K562 (cell line): ENCODE results near the gene GSTA5. TPM values are rescaled to one million over a fixed set of nuclear protein-coding genes. Genes with fewer than 3 reads are reported as not detected.

Source experiments
- ATAC-seq: fragments of 200-7000 bp; cut with Tn5 transposase; 3 replicates; pipeline ENCODE4 v1.9.1; 2020; ENCODE audit warnings: moderate library complexity
- BruUV-seq: library from RNA; stranded (reverse); fragments of 400-500 nt; replicated peaks from 2 replicates; lab custom pipeline; 2021; lab: Mats Ljungman, UMichigan
- CTCF ChIA-PET: fragments of 300-600 bp; formaldehyde crosslinking; extraction: SDS; loops from one replicate; lab custom pipeline; 2021; ENCODE audit warnings: low intra/inter-chr PET ratio; lab: Yijun Ruan, JAX
- POLR2A ChIA-PET: fragments of 300-600, 350-650 bp; sonication (Branson Sonifier 250); formaldehyde crosslinking; extraction: SDS; loops from one replicate; lab custom pipeline; 2021; ENCODE audit warnings: antibody characterized with exemption, inconsistent platforms; lab: Yijun Ruan, JAX
- DNase-seq, 4 experiments: peaks; one replicate each; pipeline versions ENCODE4 v3.0.0 to v3.0.0-alpha.2; 2011 to 2018; ENCODE audit warnings: low spot score in 3 of 4, mixed read lengths in 3 of 4; ENCODE audit errors: extremely low read depth in 1 of 4
- FAIRE-seq: peaks from 2 replicates; lab custom pipeline; 2011; peaks lifted over from hg19 to GRCh38; lab: Jason Lieb, UNC
- H2AFZ ChIP-seq: 2 replicates; pipeline ENCODE4 v1.6.0; 2011; ENCODE audit warnings: low read depth, low read length, control low read depth, inconsistent platforms
- H3K27ac ChIP-seq: fragments of 200-600 bp; 3 replicates; pipeline ENCODE4 v1.8.0; 2011; ENCODE audit warnings: low read depth, mild to moderate bottlenecking, control low read depth, inconsistent platforms, low read length, moderate library complexity, mixed read lengths; ENCODE audit errors: extremely low read depth
- H3K27me3 ChIP-seq, 2 experiments: fragments of 300-600 bp in 1 of 2; 2 replicates in 1 of 2; 3 replicates in 1 of 2; pipeline versions ENCODE4 v1.6.0 to v1.8.0; 2011; ENCODE audit warnings: inconsistent platforms in 2 of 2, low read length in 2 of 2, mild to moderate bottlenecking in 1 of 2, mixed read lengths in 1 of 2, moderate library complexity in 1 of 2; ENCODE audit not compliant: control insufficient read depth in 2 of 2, insufficient read depth in 2 of 2
- H3K36me3 ChIP-seq: fragments of 300-600 bp; 3 replicates; pipeline ENCODE4 v1.8.0; 2011; ENCODE audit warnings: mild to moderate bottlenecking, low read length, inconsistent platforms; ENCODE audit not compliant: control insufficient read depth, insufficient read depth
- H3K4me1 ChIP-seq, 2 experiments: fragments of 200-600 bp in 1 of 2; replicated peaks in 1 of 2; 2 replicates in 1 of 2; 3 replicates in 1 of 2; pipeline versions ENCODE4 v1.5.1 to v1.8.0; 2011; ENCODE audit warnings: inconsistent platforms in 2 of 2, low read length in 2 of 2, mild to moderate bottlenecking in 1 of 2, mixed read lengths in 1 of 2, moderate library complexity in 1 of 2; ENCODE audit not compliant: control insufficient read depth in 2 of 2, insufficient read depth in 2 of 2
- H3K4me2 ChIP-seq: 2 replicates; pipeline ENCODE4 v1.6.1; 2011; ENCODE audit warnings: low read length, control low read depth, inconsistent platforms, mixed read lengths; ENCODE audit not compliant: insufficient read depth
- H3K4me3 ChIP-seq: fragments of 200-600 bp; sonication (generic), shearing (Covaris generic); 2 replicates; pipeline ENCODE4 v1.5.1; 2016; ENCODE audit warnings: control low read depth, inconsistent platforms
- H3K79me2 ChIP-seq: fragments of 200-600 bp; 3 replicates; pipeline ENCODE4 v1.8.0; 2011; ENCODE audit warnings: low read length, inconsistent platforms; ENCODE audit not compliant: control insufficient read depth, insufficient read depth
- H3K9ac ChIP-seq, 2 experiments: 2 replicates each; pipeline versions ENCODE4 v1.6.0 to v1.6.1; 2011; ENCODE audit warnings: low read depth in 2 of 2, low read length in 2 of 2, control low read depth in 1 of 2, inconsistent platforms in 1 of 2, mild to moderate bottlenecking in 1 of 2, mixed read lengths in 1 of 2; ENCODE audit not compliant: insufficient read depth in 1 of 2
- H3K9me1 ChIP-seq: one replicate; pipeline ENCODE4 v1.6.0; 2011; ENCODE audit warnings: inconsistent platforms, mild to moderate bottlenecking, low read length, moderate library complexity; ENCODE audit not compliant: control insufficient read depth, insufficient read depth
- H3K9me3 ChIP-seq: replicated peaks from 2 replicates; pipeline ENCODE4 v1.5.1; 2011; ENCODE audit warnings: low read depth, low read length, inconsistent platforms; ENCODE audit not compliant: control insufficient read depth, insufficient read depth
- H4K20me1 ChIP-seq: replicated peaks from 2 replicates; pipeline ENCODE4 v1.6.1; 2011; ENCODE audit warnings: low read length, inconsistent platforms, mixed read lengths; ENCODE audit not compliant: control insufficient read depth, insufficient read depth
- CTCF ChIP-seq, 3 experiments: IDR thresholded peaks in 2 of 3; conservative IDR thresholded peaks in 1 of 3; 2 replicates each; pipeline ENCODE4 v1.5.1; 2011 to 2012; ENCODE audit warnings: low read length in 3 of 3, mild to moderate bottlenecking in 3 of 3, control low read depth in 2 of 3, improper control_type of control experiment in 1 of 3, inconsistent platforms in 1 of 3, low read depth in 1 of 3, mixed read lengths in 1 of 3, moderate library complexity in 1 of 3; ENCODE audit not compliant: insufficient read depth in 2 of 3
- HINFP ChIP-seq: fragments of 450-650 bp; conservative IDR thresholded peaks from 2 replicates; pipeline ENCODE4 v1.6.1; 2016; ENCODE audit warnings: missing genetic modification characterization, low read depth, mild to moderate bottlenecking, control low read depth, missing compliant biosample characterization
- RAD21 ChIP-seq, 2 experiments: fragments of 250-450 bp in 1 of 2; fragments of 450-650 bp in 1 of 2; sonication (Bioruptor Pico) in 1 of 2; formaldehyde crosslinking in 1 of 2; IDR thresholded peaks in 1 of 2; conservative IDR thresholded peaks in 1 of 2; 2 replicates each; pipeline versions ENCODE4 v1.4.0 to v1.8.0; 2020 to 2022; ENCODE audit warnings: mild to moderate bottlenecking in 2 of 2, moderate library complexity in 1 of 2
- SMC3 ChIP-seq: conservative IDR thresholded peaks from 2 replicates; pipeline ENCODE4 v1.6.1; 2011; ENCODE audit warnings: low read depth, low read length, improper control_type of control experiment; ENCODE audit not compliant: insufficient read depth
- XRCC5 ChIP-seq: fragments of 200-400 bp; formaldehyde crosslinking; IDR thresholded peaks from 2 replicates; pipeline ENCODE4 v1.6.1; 2017; ENCODE audit warnings: low read depth, mild to moderate bottlenecking, low read length
- ZFX ChIP-seq: sonication (generic); formaldehyde crosslinking; IDR thresholded peaks from 2 replicates; pipeline ENCODE4 v1.8.0; 2022; ENCODE audit warnings: mild to moderate bottlenecking, missing genetic modification reagents, moderate library complexity
- ZKSCAN1 ChIP-seq: fragments of 150-350 bp; IDR thresholded peaks from 2 replicates; pipeline ENCODE4 v1.6.1; 2016; ENCODE audit warnings: low read depth, low read length
- ZNF124 ChIP-seq: sonication (generic); formaldehyde crosslinking; IDR thresholded peaks from 2 replicates; pipeline ENCODE4 v1.8.1; 2022; ENCODE audit warnings: missing genetic modification reagents
- WGBS: fragments of 100-300 bp; shearing (Covaris generic); methylation state at CpG from one replicate; pipeline ENCODE4 v1.1.6; 2016; ENCODE audit warnings: low coverage, mixed read lengths; ENCODE audit not compliant: insufficient coverage; ENCODE audit errors: missing lambda C conversion rate; 5-methylcytosine and 5-hydroxymethylcytosine counted together
- in situ Hi-C: fragments of 300-500 bp; cut with MboI; formaldehyde crosslinking; loops from 4 replicates; pipeline ENCODE4 v1.15.0; 2018; ENCODE audit warnings: inconsistent platforms, mixed read lengths
- intact Hi-C: fragments of 100-400 bp; cut with micrococcal nuclease; formaldehyde crosslinking; loops from 2 replicates; pipeline ENCODE4 v1.14.2; 2022
- polyA plus RNA-seq, 8 experiments: library from polyadenylated mRNA; depleted of rRNA in 4 of 8; stranded (reverse) in 5 of 8; unstranded in 3 of 8; fragments of >200 nt; fragmentation: Nextera tagmentation in 2 of 8; fragmentation: Illumina TruSeq in 1 of 8; extraction: Ambion mirVana in 2 of 8; extraction: Trizol in 1 of 8; gene quantifications; 2 replicates each; pipeline versions ENCODE4 v1.2.1 to v1.2.3, GENCODE V29; 2011 to 2014; ENCODE audit warnings: inconsistent platforms in 1 of 8, missing spikeins in 1 of 8
- total RNA-seq, 7 experiments: library from RNA; depleted of rRNA in 6 of 7; stranded (reverse); fragments of >200 nt in 6 of 7; fragmentation: Illumina TruSeq in 2 of 7; extraction: Trizol in 2 of 7; gene quantifications; 2 replicates each; pipeline versions ENCODE4 v1.2.1 to v1.2.3, GENCODE V29; 2011 to 2021; ENCODE audit warnings: low replicate concordance in 1 of 7

The GSTA5 gene
- total and polyA plus RNA-seq, 9 of the 15 experiments (the other 6 are each of a cell fraction or from before 2014, with no cell fraction given): not detected

GRCh38 chr6:52815167-52816092 is 25.2 kb downstream of the GSTA5 start:
- CTCF ChIA-PET: no interaction called here
- Histone ChIP-seq H3K9me3 (no peaks in the 10 kb centered on the region), H3K9me1 (no peaks in the 10 kb centered on the region), H2AFZ (peak overlapping the region; percentile 64), H3K4me3 (no peak overlapping the region), H3K4me2 (peak overlapping the region; percentile 21; the same call in 1 of the 2 replicates), H3K79me2 (no peaks in the 10 kb centered on the region), H3K27me3 (peaks cover 0 to 2% of the 10 kb centered on the region in 2 experiments; a peak in 1 of 5 replicates), H3K4me1 (no peaks in the 10 kb centered on the region), H3K9ac (0 out of 4 replicates have a peak overlapping the region, but pooled peaks of 1 of the 2 experiments have one; percentile 65), H3K27ac (no peak overlapping the region), H3K36me3 (no peaks in the 10 kb centered on the region), H4K20me1 (no peaks in the 10 kb centered on the region)
- peak; percentile 61 to 66 (median 64) for DNase-seq
- ATAC-seq: peak; percentile 99
- TF ChIP-seq RAD21 (CRISPR knock-in tag; conservative IDR thresholded peaks at IDR 0.05 in 1 of 2, IDR thresholded peaks at IDR 0.05 in 1 of 2) (peak; percentile 17 to 46; a peak in 3 of 4 replicates), SMC3 (0 out of 2 replicates have a peak, but pooled peaks have one; percentile 31), XRCC5 (0 out of 2 replicates have a peak, but pooled peaks have one; percentile 42), CTCF (IDR thresholded peaks at IDR 0.05 in 2 of 3, conservative IDR thresholded peaks at IDR 0.05 in 1 of 3; ENCODE audit: insufficient read depth in 2 of 3, low read depth in 1 of 3, low read length in 3 of 3) (peak; percentile 64 to 71 (median 66)), HINFP (tag) (no peak), ZNF124 (CRISPR knock-in tag) (no peak), ZFX (CRISPR knock-in tag) (no peak), ZKSCAN1 (peak; percentile 95)
- BruUV-seq: no TSS peak
- intact Hi-C loops: no loop called here
- peak; percentile 94 for FAIRE-seq
- POLR2A ChIA-PET: no interaction called here
- in situ Hi-C loops: no loop called here
- 4% methylated on average over 15 of the region's 15 CpGs for WGBS
